Osteocyte (in vitro differentiated cells): ENCODE results near the gene RIMBP3C. TPM values are rescaled to one million over a fixed set of nuclear protein-coding genes. Genes with fewer than 3 reads are reported as not detected.
"Not testable (repeated sequence)": the region's sequence is repeated elsewhere in the genome, so short reads cannot be mapped to it uniquely, and the experiment has no call there.

ENCODE experiments used
- DNase-seq: peaks from one replicate; pipeline ENCODE4 v3.0.0; 2021; ENCODE audit warnings: mixed read lengths; ENCODE audit not compliant: unreplicated experiment; ENCODE audit errors: extremely low spot score
- H3K27ac Mint-ChIP-seq: one replicate; pipeline ENCODE4 v1.8.0; 2021; ENCODE audit warnings: mild to moderate bottlenecking, mixed read lengths; ENCODE audit not compliant: unreplicated experiment
- H3K27me3 Mint-ChIP-seq: one replicate; pipeline ENCODE4 v1.8.0; 2021; ENCODE audit warnings: mixed read lengths; ENCODE audit not compliant: unreplicated experiment
- H3K36me3 Mint-ChIP-seq: one replicate; pipeline ENCODE4 v1.8.0; 2021; ENCODE audit warnings: mixed read lengths; ENCODE audit not compliant: unreplicated experiment
- H3K4me1 Mint-ChIP-seq: one replicate; pipeline ENCODE4 v1.8.0; 2021; ENCODE audit warnings: mixed read lengths; ENCODE audit not compliant: unreplicated experiment
- H3K4me3 Mint-ChIP-seq: one replicate; pipeline ENCODE4 v1.8.0; 2021; ENCODE audit warnings: mild to moderate bottlenecking, moderate library complexity, mixed read lengths; ENCODE audit not compliant: unreplicated experiment
- H3K9me3 Mint-ChIP-seq: one replicate; pipeline ENCODE4 v1.8.0; 2021; ENCODE audit warnings: mixed read lengths; ENCODE audit not compliant: unreplicated experiment
- total RNA-seq: library from RNA; stranded (reverse); gene quantifications from 2 replicates; pipeline ENCODE4 v1.2.1, GENCODE V29; 2021
- TF ChIP-seq, protein P1 (sequence below): fragments of 200-600 bp; sonication (generic); IDR thresholded peaks from 2 replicates; pipeline ENCODE4 v1.5.0; 2021; ENCODE audit warnings: antibody characterized with exemption, mild to moderate bottlenecking, moderate library complexity

Gene RIMBP3C
- total RNA-seq, 1 donor from 2014 or later: not detected

DNA sequence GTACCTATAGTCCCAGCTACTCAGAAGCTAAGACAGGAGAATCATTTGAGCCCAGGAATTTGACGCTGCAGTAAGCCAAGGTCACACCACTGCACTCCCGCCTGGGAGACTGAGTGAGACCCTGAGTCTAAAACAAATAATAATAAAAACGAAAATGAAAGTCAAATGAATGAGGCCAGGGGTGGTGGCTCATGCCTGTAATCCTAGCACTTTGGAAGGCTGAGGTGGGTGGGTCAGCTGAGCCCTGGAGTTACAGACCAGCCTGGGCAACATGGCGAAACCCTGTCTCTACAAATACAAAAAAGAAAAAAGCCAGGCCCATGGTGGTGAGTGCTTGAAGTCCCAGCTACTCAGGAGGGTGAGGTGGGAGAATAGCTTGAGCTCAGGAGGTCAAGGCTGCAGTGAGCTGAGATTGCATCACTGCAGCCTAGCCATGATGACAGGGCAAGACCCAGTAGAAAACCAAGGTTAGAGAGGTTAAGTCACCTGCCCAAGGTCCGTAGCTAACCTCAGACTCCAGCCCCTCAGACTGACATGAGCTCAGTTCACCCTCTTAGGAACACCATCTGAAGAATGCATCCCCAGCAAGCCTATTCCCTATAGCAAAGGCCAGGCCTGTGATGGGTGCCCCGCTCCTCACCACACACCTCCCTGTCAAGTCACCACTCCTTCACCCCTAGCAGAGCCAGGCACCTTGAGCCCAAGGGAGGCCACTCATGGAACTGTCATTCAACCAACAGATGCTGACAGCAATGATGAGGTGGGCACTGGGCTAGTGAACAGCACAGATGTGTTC is 24.4 kb downstream of the RIMBP3C start:
- not testable (repeated sequence) for H3K27ac Mint-ChIP-seq, DNase-seq, H3K4me1 Mint-ChIP-seq, H3K4me3 Mint-ChIP-seq, H3K36me3 Mint-ChIP-seq, H3K9me3 Mint-ChIP-seq, H3K27me3 Mint-ChIP-seq

DNA sequence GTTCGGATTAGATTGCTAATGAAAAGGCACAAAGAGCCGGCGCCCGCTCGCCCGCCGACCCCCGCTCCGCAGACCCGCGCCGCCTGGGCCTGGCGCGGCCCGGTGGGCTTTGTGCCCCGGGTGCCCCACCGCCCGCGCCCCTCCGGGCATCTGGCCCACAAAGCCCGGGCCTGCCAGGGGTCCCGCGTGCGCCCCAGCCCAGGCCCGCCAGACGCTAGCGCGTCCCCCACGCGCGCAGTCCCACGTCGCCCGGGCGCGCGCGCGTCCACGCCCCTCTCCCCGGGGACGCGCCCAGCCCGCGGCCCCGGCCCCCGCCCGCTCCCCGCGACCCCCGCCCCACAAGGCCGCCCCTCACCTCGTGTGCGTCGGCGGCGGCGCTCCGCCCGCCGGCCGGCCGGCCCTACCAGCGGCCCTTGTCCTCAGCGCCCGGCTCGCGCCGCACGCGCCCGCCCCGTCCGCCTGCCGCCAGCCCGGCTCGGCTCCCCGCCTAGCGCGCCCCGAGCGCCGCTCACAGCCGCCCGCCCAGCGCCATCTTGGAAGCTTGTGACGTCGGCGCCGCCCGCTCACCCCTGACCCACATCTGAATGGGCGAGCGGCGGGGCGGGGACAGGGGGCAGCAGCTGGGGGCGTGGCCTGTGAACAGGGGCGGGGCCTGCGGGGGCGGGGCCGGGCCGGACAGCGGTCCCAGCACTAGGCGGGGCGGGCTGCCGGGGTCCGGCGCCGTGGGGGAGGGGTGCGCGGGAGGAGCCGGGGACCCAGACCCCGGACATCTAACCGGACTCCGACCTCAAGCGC is 34.1 kb downstream of the RIMBP3C start:
- not testable (repeated sequence) for H3K27me3 Mint-ChIP-seq, H3K9me3 Mint-ChIP-seq, H3K27ac Mint-ChIP-seq, H3K36me3 Mint-ChIP-seq, H3K4me1 Mint-ChIP-seq, H3K4me3 Mint-ChIP-seq, DNase-seq

DNA sequence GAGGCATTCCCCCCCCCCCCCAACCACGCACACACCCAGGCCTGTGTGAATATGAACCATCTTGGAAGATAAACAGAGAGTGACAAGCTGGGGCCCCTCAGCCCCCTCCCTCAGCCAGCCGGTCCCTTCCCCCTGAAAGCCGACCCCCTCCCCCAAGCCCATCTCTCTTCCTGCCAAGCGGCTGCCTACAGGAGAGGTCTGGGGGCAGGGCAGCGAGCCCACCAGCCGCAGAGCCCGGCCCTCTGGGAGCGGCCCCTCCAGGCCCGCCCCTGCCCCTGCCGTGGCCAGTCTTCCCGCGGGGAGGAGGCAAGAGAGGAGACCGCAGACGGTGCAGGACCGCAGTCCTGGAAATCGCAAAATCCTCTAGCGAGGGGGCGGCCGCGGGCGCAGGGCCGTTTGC is 34.7 kb downstream of the RIMBP3C start:
- H3K9me3 Mint-ChIP-seq, H3K36me3 Mint-ChIP-seq, H3K4me1 Mint-ChIP-seq, H3K27ac Mint-ChIP-seq, H3K4me3 Mint-ChIP-seq, H3K27me3 Mint-ChIP-seq, DNase-seq: not testable (repeated sequence)

DNA sequence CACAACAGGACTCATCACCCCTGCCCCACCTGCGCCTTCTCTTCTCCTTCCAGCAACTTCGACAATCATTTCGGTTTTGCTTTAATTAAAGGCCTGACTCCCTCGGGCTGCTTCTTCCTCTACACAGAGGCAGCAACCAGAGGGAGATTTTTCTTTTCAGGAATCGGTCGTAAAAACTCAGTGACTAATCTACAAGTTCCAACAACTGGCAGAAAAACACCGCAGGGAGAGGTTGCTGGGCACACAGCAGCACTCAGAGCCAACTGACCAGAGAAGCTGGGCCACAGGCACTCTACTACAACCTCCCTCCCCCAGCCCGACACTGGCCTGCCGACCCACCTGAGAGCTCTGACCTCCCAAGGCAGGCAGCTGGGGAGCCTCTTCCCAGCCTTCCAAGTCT is 36.0 kb downstream of the RIMBP3C start:
- H3K36me3 Mint-ChIP-seq, H3K27ac Mint-ChIP-seq, DNase-seq, H3K27me3 Mint-ChIP-seq, H3K4me1 Mint-ChIP-seq, H3K4me3 Mint-ChIP-seq, H3K9me3 Mint-ChIP-seq: not testable (repeated sequence)

DNA sequence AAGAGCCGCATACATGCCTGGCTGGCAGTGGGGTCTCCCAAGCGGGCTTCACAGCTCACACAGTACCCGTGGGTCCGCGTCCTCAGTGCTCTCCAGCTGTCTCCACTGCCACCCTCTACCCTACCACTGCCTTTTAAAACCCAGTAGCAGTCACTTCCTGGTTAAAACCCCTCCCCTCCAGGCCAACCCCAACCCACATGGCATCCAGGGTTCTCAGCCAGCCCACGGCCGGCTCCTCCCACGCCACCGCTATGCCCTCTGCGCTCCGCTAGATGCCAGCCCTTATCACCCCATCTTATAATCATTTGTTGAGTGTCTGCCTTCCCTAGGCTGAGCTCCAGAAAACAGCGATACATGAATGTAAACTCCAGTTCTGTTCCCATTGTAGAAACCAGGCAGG is 37.1 kb downstream of the RIMBP3C start:
- not testable (repeated sequence) for H3K27ac Mint-ChIP-seq, H3K9me3 Mint-ChIP-seq, H3K4me3 Mint-ChIP-seq, H3K27me3 Mint-ChIP-seq, DNase-seq, H3K36me3 Mint-ChIP-seq, H3K4me1 Mint-ChIP-seq

DNA sequence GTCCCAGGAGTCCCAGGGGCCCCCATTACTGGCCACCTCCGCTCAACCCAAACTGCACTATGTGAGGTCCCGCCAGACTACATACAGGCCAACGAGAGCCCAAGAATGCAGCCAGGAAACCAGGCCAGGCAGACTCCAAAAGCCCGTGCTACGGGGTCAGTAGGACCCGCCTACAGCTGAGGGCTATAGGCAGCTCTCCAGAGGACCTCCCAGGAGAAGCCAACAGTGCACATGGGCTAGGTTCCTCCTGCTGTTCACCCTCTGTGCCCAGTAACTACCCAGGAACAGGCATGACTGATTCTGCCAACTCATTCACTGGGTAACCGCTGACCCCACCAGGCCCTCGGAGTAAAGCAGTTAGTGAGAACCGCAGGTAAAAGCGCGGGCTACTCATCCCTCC is 39.2 kb downstream of the RIMBP3C start:
- H3K9me3 Mint-ChIP-seq, H3K27me3 Mint-ChIP-seq, H3K4me1 Mint-ChIP-seq, H3K4me3 Mint-ChIP-seq, H3K36me3 Mint-ChIP-seq, DNase-seq: not testable (repeated sequence)
- TF ChIP-seq, protein P1, sequence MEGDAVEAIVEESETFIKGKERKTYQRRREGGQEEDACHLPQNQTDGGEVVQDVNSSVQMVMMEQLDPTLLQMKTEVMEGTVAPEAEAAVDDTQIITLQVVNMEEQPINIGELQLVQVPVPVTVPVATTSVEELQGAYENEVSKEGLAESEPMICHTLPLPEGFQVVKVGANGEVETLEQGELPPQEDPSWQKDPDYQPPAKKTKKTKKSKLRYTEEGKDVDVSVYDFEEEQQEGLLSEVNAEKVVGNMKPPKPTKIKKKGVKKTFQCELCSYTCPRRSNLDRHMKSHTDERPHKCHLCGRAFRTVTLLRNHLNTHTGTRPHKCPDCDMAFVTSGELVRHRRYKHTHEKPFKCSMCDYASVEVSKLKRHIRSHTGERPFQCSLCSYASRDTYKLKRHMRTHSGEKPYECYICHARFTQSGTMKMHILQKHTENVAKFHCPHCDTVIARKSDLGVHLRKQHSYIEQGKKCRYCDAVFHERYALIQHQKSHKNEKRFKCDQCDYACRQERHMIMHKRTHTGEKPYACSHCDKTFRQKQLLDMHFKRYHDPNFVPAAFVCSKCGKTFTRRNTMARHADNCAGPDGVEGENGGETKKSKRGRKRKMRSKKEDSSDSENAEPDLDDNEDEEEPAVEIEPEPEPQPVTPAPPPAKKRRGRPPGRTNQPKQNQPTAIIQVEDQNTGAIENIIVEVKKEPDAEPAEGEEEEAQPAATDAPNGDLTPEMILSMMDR: peak; percentile 15
- H3K27ac Mint-ChIP-seq: peak overlapping the region; percentile 71

DNA sequence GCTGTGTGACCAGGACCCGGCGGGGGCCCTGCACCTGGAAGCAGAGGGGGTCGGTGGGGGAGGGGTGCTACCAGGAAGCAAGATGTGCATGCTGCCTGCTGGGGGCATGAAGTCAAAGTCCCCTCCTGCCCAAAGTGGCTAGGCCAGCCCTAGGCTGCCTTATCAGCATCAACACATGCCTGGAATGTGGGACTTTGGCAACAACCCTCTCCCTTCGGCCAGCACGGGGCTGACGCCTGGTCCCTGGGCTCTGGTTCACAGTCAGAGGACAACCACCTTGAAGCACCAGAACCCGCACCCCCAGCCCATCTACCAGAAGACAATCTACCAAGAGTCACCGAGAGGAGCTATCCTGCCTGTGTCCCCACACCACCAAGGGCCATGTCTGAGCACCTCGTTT is 40.9 kb downstream of the RIMBP3C start:
- H3K4me3 Mint-ChIP-seq, H3K4me1 Mint-ChIP-seq, H3K27me3 Mint-ChIP-seq, DNase-seq, H3K27ac Mint-ChIP-seq, H3K36me3 Mint-ChIP-seq, H3K9me3 Mint-ChIP-seq: not testable (repeated sequence)

DNA sequence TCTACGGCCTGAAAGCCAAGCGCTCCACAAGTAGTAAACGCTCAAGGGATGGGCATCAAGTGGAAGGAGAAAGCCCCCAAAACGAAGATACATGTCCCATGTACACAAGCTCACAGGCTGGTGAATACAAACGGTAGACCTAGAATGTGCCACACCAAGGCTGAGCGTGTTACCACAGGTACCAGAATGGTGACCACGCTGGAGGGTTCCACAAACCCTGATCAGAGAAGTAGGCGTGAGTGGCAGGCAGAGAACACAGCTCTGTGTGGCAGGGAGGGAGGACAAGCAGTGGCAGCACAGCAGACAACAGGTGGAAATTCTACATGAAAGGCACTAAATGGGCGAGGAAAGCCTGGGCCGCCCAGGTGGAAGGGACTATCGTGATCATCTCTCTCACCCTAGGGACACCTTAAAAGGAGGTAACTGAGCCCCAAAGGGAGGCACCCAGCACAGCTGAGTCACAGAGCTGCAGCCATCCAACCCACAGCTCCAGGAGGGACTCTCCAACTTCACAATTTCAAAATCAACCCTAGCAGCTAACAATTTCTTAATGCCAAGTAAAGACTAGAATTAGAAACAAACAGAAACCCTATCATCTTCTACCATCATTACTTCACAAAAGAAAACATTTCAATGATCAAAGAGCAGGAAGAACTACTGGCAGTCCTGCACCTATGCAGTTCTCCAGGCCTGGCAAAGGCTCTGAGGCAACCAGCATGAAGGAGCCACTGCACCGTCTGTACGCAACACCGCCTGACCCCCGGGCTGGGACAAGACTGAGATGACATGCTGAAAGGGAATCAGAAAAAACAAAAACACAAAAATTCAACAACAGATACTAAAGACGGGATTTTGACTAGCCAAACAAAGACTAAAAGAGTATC is 51.4 kb downstream of the RIMBP3C start:
- H3K36me3 Mint-ChIP-seq: not testable (repeated sequence)

DNA sequence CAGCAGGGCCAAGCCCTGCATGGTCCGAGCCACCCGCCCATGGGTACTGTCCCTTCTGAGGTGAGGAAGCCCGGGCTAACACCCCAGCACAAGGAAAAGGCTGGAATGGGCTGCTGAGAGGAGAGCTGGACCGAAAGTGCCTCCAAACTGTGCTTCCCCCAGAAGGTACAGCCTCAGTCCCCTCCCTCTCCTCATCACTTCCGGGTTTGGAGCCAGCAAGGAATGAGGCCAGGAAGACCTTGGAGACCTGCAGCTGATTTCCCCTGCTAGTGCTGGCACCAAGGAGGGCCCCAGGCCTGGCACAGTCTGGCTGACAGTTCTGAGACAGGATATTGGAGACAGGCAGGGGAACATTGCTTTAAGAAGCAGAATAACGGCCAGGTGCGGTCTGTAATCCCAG is 52.8 kb downstream of the RIMBP3C start:
- H3K27ac Mint-ChIP-seq, H3K4me1 Mint-ChIP-seq, H3K36me3 Mint-ChIP-seq, H3K4me3 Mint-ChIP-seq, DNase-seq, H3K27me3 Mint-ChIP-seq, H3K9me3 Mint-ChIP-seq: not testable (repeated sequence)

More for the DNA sequence above, 51.4 kb downstream of the RIMBP3C start:
- H3K9me3 Mint-ChIP-seq, DNase-seq, H3K27me3 Mint-ChIP-seq, H3K4me1 Mint-ChIP-seq, H3K27ac Mint-ChIP-seq, H3K4me3 Mint-ChIP-seq: not testable (repeated sequence)

DNA sequence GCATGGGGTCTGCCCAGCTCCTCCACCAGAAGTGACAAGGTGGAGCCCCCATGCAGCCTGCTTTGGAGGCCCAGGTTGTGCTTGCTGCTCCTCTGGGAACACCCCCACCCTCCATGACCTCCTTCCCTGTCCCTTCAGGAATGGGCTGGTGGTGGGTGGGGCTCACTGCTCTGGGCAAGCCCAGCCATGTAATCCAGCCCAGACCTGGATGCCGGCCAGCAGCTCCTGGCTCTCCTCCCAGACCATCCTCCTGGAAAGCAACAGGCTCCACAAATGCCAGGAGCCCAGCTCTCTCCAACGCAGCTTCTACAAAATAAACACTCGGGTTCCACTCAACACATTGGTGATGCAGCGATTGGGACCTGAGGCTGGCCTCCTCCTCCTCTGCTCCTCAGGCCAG is 53.3 kb downstream of the RIMBP3C start:
- H3K27ac Mint-ChIP-seq, H3K27me3 Mint-ChIP-seq, H3K9me3 Mint-ChIP-seq, DNase-seq, H3K4me3 Mint-ChIP-seq, H3K36me3 Mint-ChIP-seq, H3K4me1 Mint-ChIP-seq: not testable (repeated sequence)
